GM18505 (cell line): Measurements from ENCODE around the gene RANBP3.

Experiments
- ATAC-seq: cut with Tn5 transposase; IDR thresholded peaks from one replicate; pipeline ENCODE4 v1.9.1; 2021; ENCODE audit not compliant: unreplicated experiment
- POLR2A ChIP-seq: IDR thresholded peaks from 4 replicates; pipeline ENCODE4 v1.6.1; 2011; ENCODE audit warnings: borderline replicate concordance; ENCODE audit not compliant: insufficient read depth, insufficient read length; ENCODE audit errors: extremely low read depth

RANBP3 gene

GRCh38 chr19:5953030-5953589 lies 24.8 kb downstream of the RANBP3 start:
- TF ChIP-seq POLR2A: no peak
- no peak for ATAC-seq

GRCh38 chr19:5952193-5953029 lies 25.5 kb downstream of the RANBP3 start:
- no peak for ATAC-seq

GRCh38 chr19:5951338-5951861 lies 26.5 kb downstream of the RANBP3 start:
- no peak for ATAC-seq
- no peak for TF ChIP-seq POLR2A

More at GRCh38 chr19:5952193-5953029, 25.5 kb downstream of the RANBP3 start:
- no peak for TF ChIP-seq POLR2A

GRCh38 chr19:5950741-5951140 lies 27.2 kb downstream of the RANBP3 start:
- TF ChIP-seq POLR2A: no peak

GRCh38 chr19:5949792-5950305 lies 28.1 kb downstream of the RANBP3 start:
- ATAC-seq: no peak
- no peak for TF ChIP-seq POLR2A

More at GRCh38 chr19:5950741-5951140, 27.2 kb downstream of the RANBP3 start:
- ATAC-seq: no peak

- TF ChIP-seq POLR2A: no peak
- no peak for ATAC-seq
Measured at GRCh38 chr19:5948752-5949564, 29.0 kb downstream of the RANBP3 start.

GRCh38 chr19:5947435-5947834 lies 30.5 kb downstream of the RANBP3 start:
- TF ChIP-seq POLR2A: no peak
- no peak for ATAC-seq

- TF ChIP-seq POLR2A: no peak
- no peak for ATAC-seq
Measured at GRCh38 chr19:5943623-5944022, 34.3 kb downstream of the RANBP3 start.

- ATAC-seq: no peak
- TF ChIP-seq POLR2A: no peak
Measured at GRCh38 chr19:5943045-5943444, 34.9 kb downstream of the RANBP3 start.

GRCh38 chr19:5941673-5942072 lies 36.3 kb downstream of the RANBP3 start:
- TF ChIP-seq POLR2A: no peak
- ATAC-seq: no peak

GRCh38 chr19:5940260-5941208 lies 37.4 kb downstream of the RANBP3 start:
- no peak for ATAC-seq
- TF ChIP-seq POLR2A: no peak

- no peak for ATAC-seq
- TF ChIP-seq POLR2A: no peak
Measured at GRCh38 chr19:5937550-5937949, 40.4 kb downstream of the RANBP3 start.
